ENCODE results near the gene PPM1D. TPM values are rescaled to one million over a fixed set of nuclear protein-coding genes. Genes with fewer than 3 reads are reported as not detected.
"Not testable (repeated sequence)": the region's sequence is repeated elsewhere in the genome, so short reads cannot be mapped to it uniquely, and the experiment has no call there.

The PPM1D gene
- total and polyA plus RNA-seq, 2 of the 13 experiments (the other 11 are each of a cell fraction or from before 2014, with no cell fraction given): 8.0 to 26.2 TPM

GRCh38 chr17:60610473-60610872, 10.5 kb downstream of the PPM1D start:
- H3K79me2 ChIP-seq (ENCODE audit: insufficient read depth, low read length): peaks cover 94% of the 10 kb centered on the region
- DNase-seq (ENCODE audit: low spot score) (no peak), ATAC-seq (no peak), FAIRE-seq (peak; percentile 8)
- CTCF ChIA-PET (ENCODE audit: low intra/inter-chr PET ratio, low total read pairs): no interaction called here
- H3K9me3 ChIP-seq (ENCODE audit: low read length): no peaks in the 10 kb centered on the region
- POLR2A ChIA-PET: no interaction called here
- H3K9ac ChIP-seq (ENCODE audit: insufficient read depth, low read depth, low read length): no peak overlapping the region
- H3K4me2 ChIP-seq (ENCODE audit: low read depth, low read length): no peak overlapping the region
- 100% methylated on average over 2 of the region's 2 CpGs for WGBS (ENCODE audit: low lambda C conversion rate)
- peaks cover 32% of the 10 kb centered on the region for H3K4me1 ChIP-seq (ENCODE audit: insufficient read depth, low read length)
- H3K4me3 ChIP-seq (replicated peaks in 1 of 3; ENCODE audit: insufficient read depth in 1 of 3, low read depth in 2 of 3, low read length in 3 of 3): no peak overlapping the region
- H3K36me3 ChIP-seq (replicated peaks in 1 of 2; ENCODE audit: control insufficient read depth in 1 of 2, insufficient read depth in 2 of 2, low read length in 2 of 2): peaks cover 0 to 1% of the 10 kb centered on the region in 2 experiments; a peak in 1 of 5 replicates
- BruUV-seq (replicated peaks): no TSS peak
- no peak overlapping the region for H2AFZ ChIP-seq (ENCODE audit: low read length)
- no peaks in the 10 kb centered on the region for H3K27me3 ChIP-seq (ENCODE audit: control insufficient read depth in 1 of 2, insufficient read depth in 2 of 2, low read length in 2 of 2)
- H4K20me1 ChIP-seq (ENCODE audit: insufficient read depth, low read length): 0 out of 2 replicates have a peak, but pooled peaks cover 14% of the 10 kb centered on the region
- intact Hi-C loops (cut with micrococcal nuclease; ENCODE audit: unreplicated experiment) (no loop called here), in situ Hi-C loops (cut with HindIII; ENCODE audit: extremely low pct_ligation_motif_present, low pct_unique_long_range_greater_than_20kb) (no loop called here)
- H3K27ac ChIP-seq (ENCODE audit: extremely low read length, insufficient read depth, low read length): no peak overlapping the region
- TF ChIP-seq ZNF546 (CRISPR knock-in tag; conservative IDR thresholded peaks at IDR 0.05) (no peak), ZNF142 (CRISPR knock-in tag; IDR thresholded peaks at IDR 0.05) (no peak), NFATC3 (CRISPR knock-in tag; IDR thresholded peaks at IDR 0.05) (no peak)

GRCh38 chr17:60611321-60611720, 11.3 kb downstream of the PPM1D start:
- H3K36me3 ChIP-seq (replicated peaks in 1 of 2; ENCODE audit: control insufficient read depth in 1 of 2, insufficient read depth in 2 of 2, low read length in 2 of 2); H3K4me2 ChIP-seq (ENCODE audit: low read depth, low read length); in situ Hi-C loops (cut with HindIII; ENCODE audit: extremely low pct_ligation_motif_present, low pct_unique_long_range_greater_than_20kb); H3K4me3 ChIP-seq (replicated peaks in 1 of 3; ENCODE audit: insufficient read depth in 1 of 3, low read depth in 2 of 3, low read length in 3 of 3); POLR2A ChIA-PET; H3K9me3 ChIP-seq (ENCODE audit: low read length); DNase-seq (ENCODE audit: low spot score); CTCF ChIA-PET (ENCODE audit: low intra/inter-chr PET ratio, low total read pairs); H3K27ac ChIP-seq (ENCODE audit: extremely low read length, insufficient read depth, low read length); FAIRE-seq; intact Hi-C loops (cut with micrococcal nuclease; ENCODE audit: unreplicated experiment); BruUV-seq (replicated peaks); ATAC-seq; H3K9ac ChIP-seq (ENCODE audit: insufficient read depth, low read depth, low read length); H3K27me3 ChIP-seq (ENCODE audit: control insufficient read depth in 1 of 2, insufficient read depth in 2 of 2, low read length in 2 of 2); H2AFZ ChIP-seq (ENCODE audit: low read length); H4K20me1 ChIP-seq (ENCODE audit: insufficient read depth, low read length): not testable (repeated sequence)
- WGBS (ENCODE audit: low lambda C conversion rate): 99% methylated on average over 5 of the region's 5 CpGs
- H3K4me1 ChIP-seq (ENCODE audit: insufficient read depth, low read length): peaks cover 27% of the 10 kb centered on the region
- H3K79me2 ChIP-seq (ENCODE audit: insufficient read depth, low read length): peaks cover 94% of the 10 kb centered on the region

All from HepG2 (cell line).